GM13976 (cell line): ENCODE results near the gene DOLK.

Experiments
- DNase-seq: peaks from one replicate; pipeline ENCODE4 v3.0.0; 2012; ENCODE audit warnings: low spot score
- in situ Hi-C: fragments of 300-500 bp; cut with MboI; formaldehyde crosslinking; loops from one replicate; pipeline ENCODE4 v1.12.0; 2022; ENCODE audit warnings: low sequenced_read_pairs, mixed read lengths, inconsistent platforms; ENCODE audit not compliant: unreplicated experiment
- TF ChIP-seq, protein P1 (sequence below): IDR thresholded peaks from 2 replicates; pipeline ENCODE4 v1.5.1; 2012; ENCODE audit warnings: borderline replicate concordance, mild to moderate bottlenecking; ENCODE audit not compliant: insufficient read depth; ENCODE audit errors: extremely low read depth, missing control alignments, control extremely low read depth

Gene DOLK

DNA sequence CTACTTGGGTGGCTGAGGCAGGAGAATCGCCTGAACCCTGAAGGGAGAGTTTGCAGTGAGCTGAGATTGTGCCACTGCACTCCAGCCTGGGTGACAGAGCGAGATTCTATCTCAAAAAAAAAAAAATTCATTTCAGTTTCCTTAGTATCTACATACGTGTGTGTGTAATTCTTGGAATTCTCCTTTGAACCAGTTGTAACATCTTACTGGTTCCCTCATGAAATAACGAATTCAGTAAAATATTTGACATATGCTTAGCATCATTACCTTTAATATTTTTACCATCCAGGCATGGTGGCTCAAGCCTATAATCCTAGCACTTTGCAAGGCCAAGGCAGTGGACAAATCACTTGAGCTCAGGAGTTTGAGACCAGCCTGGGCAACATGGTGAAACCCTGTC, 17.8 kb downstream of the DOLK start:
- in situ Hi-C loops: loop anchor here (10.0 kb wide), 1 partner anchor 65 kb away; no protein-coding TSS in a partner anchor
- no peak for DNase-seq
- TF ChIP-seq, protein P1, sequence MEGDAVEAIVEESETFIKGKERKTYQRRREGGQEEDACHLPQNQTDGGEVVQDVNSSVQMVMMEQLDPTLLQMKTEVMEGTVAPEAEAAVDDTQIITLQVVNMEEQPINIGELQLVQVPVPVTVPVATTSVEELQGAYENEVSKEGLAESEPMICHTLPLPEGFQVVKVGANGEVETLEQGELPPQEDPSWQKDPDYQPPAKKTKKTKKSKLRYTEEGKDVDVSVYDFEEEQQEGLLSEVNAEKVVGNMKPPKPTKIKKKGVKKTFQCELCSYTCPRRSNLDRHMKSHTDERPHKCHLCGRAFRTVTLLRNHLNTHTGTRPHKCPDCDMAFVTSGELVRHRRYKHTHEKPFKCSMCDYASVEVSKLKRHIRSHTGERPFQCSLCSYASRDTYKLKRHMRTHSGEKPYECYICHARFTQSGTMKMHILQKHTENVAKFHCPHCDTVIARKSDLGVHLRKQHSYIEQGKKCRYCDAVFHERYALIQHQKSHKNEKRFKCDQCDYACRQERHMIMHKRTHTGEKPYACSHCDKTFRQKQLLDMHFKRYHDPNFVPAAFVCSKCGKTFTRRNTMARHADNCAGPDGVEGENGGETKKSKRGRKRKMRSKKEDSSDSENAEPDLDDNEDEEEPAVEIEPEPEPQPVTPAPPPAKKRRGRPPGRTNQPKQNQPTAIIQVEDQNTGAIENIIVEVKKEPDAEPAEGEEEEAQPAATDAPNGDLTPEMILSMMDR: no peak

GRCh38 chr9:128928624-128929023, 18.8 kb downstream of the DOLK start:
- in situ Hi-C loops: loop anchor here (10.0 kb wide), 1 partner anchor 64 kb away; no protein-coding TSS in a partner anchor
- DNase-seq: no peak
- TF ChIP-seq, protein P1: no peak

DNA sequence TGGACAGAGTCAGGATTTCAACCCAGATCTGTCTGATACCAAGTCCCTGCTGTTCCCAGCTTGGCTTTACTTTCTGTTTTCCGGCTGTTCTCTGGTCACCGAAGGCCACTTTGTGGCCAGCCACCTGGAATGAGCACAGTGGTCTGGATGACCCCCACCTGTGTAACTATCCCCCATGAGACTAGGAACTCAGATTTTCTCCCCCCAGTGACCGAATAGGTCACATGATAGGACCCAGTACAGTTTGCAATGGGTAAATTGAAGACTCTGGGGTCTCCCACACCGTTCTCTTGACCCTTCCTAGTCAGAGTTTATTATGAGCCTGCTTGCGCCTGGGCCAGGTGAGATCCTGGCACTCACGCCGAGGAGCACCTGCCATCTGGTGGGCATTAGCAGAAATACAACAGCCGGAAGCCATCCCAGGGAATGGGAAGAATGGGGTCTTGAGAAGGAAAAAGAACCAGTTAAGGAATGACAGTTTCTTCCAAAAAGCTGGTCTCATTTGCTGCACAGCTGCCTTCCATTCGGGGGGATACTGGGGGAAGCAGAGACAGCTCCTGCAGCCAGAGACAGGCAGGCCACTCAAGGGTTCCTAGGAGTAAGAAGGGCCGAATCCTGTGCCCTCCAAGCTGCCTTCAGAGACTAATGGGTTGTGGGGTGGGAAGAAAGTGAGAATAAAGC, 19.5 kb downstream of the DOLK start:
- peak; percentile 81 for DNase-seq
- TF ChIP-seq, protein P1: peak; percentile 85
- in situ Hi-C loops: loop anchor here (10.0 kb wide), 1 partner anchor 63 kb away; no protein-coding TSS in a partner anchor

DNA sequence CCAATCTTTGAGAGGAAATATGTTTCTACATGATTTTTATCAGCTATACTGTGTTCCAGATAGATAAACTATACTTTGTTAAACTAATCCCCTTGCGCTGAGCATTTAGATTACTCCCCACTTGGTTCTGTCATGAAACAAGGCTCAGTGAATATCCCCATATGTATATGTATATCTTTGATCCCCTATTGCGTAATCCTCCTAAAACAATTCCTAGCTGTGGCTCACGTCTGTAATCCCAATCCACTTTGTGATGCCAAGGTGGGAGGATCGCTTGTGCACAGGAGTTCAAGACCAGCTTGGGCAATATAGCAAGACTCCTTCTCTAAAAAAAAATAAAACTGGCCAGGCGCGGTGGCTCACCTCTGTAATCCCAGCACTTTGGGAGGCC, 23.9 kb downstream of the DOLK start:
- DNase-seq: no peak
- TF ChIP-seq, protein P1: no peak
- in situ Hi-C loops: loop anchor here (10.0 kb wide), 1 partner anchor 59 kb away; no protein-coding TSS in a partner anchor

DNA sequence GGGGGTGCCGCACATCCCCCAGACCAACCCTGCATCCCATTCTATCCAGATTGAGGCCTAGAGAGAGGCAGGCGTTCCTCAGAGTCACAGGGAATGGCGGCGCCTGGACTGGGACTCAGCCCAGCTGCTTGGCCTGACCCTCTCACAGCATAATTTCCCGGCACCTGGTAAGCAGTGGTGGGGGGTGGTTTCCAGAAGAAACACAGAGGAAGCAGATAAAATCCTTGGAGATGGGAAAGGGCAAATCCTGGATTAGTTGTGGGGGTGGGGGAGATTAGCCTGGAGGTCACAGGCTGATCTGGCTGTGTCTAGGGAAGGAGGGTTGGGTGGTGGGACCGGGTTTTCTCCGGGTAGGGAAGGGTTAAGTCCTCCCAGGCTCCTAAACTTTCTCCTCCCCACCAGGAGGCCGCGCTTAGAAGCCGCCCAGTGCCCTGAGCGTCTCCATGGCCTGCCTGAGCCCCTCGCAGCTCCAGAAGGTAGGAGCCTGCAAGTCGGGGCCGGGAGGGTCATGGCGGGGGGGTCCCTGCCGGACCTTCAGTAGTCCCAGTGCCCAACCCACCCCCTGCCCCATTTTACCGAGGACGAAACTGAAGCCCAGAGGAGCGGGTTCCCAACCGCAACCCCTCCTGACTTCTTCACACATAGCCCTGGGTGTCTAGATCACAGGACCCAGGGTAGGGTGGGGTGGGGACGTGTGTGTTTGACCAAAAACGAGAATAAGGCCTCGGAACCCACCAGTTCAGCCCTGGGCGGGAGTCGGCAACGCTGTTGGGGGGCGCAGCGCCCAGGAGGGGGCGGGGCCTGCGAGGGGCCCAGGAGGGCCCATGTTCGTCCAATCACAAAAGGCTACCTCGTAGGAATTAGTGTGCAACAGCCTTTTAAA, 25.3 kb downstream of the DOLK start:
- no peak for DNase-seq
- TF ChIP-seq, protein P1: no peak
- in situ Hi-C loops: loop anchor here (10.0 kb wide), 1 partner anchor 57 kb away; no protein-coding TSS in a partner anchor

- in situ Hi-C loops: loop anchor here (10.0 kb wide), 1 partner anchor 56 kb away; no protein-coding TSS in a partner anchor
Observed at GRCh38 chr9:128920381-128921058, 26.9 kb downstream of the DOLK start, which contains the start of gene PHYHD1. TSS of gene PHYHD1 (plus strand) at chr9:128920982. CDS start at chr9:128922324, 1,342 bp downstream.

More at GRCh38 chr9:128920381-128921058, 26.9 kb downstream of the DOLK start, which contains the start of gene PHYHD1:
- no peak for DNase-seq
- TF ChIP-seq, protein P1: no peak
